Right ventricle myocardium inferior (tissue), 1 donor: ENCODE results near the gene CDR2. TPM values are rescaled to one million over a fixed set of nuclear protein-coding genes. Genes with fewer than 3 reads are reported as not detected.
"Not testable (repeated sequence)": the region's sequence is repeated elsewhere in the genome, so short reads cannot be mapped to it uniquely, and the experiment has no call there.

Source experiments
- ATAC-seq: fragments of 200-7000 bp; cut with Tn5 transposase; one replicate; pipeline ENCODE4 v1.9.1; 2020; ENCODE audit warnings: mild to moderate bottlenecking, moderate library complexity
- DNase-seq: peaks from one replicate; pipeline ENCODE4 v3.0.0; 2021; ENCODE audit errors: missing footprints
- intact Hi-C: fragments of 100-400 bp; cut with DNase I; formaldehyde crosslinking; loops from one replicate; pipeline ENCODE4 v1.11.0; 2022
- long read RNA-seq: library from polyadenylated mRNA; unstranded; transcript quantifications from one replicate; pipeline ENCODE4 v2.0.0, GENCODE V29; 2021
- total RNA-seq: library from RNA; stranded (reverse); fragmentation: NEBNext Ultra II Directional; extraction: Animal tissue kit (Norgen Biotek cat#: 25700); gene quantifications from one replicate; pipeline ENCODE4 v1.2.1, GENCODE V29; 2021
- donor health status: DM: no; HTN: yes; CAD: no; lungs with severe emphysema.

The CDR2 gene
- total RNA-seq = 6.7 TPM
- long read RNA-seq, partial matches to known transcripts = 0 of 3 reads
- long read RNA-seq, other reads (novel, unspliced or antisense) = 1 of 3 reads

GRCh38 chr16:22374311-22375116, at the start of gene CDR2:
TSS of gene CDR2 (minus strand) at chr16:22374619. CDS start at chr16:22374309, 310 bp downstream.
- peak; percentile 98 for ATAC-seq
- peak; percentile 98 for DNase-seq
- intact Hi-C loops = loop anchor here (1.0 kb wide), 1 partner anchor 179 kb away; no protein-coding TSS in a partner anchor

GRCh38 chr16:22423716-22424115, 49.3 kb upstream of the CDR2 start:
- intact Hi-C loops = loop anchor here (10.0 kb wide), 1 partner anchor 79 kb away; no protein-coding TSS in a partner anchor
- DNase-seq = no peak
- no peak for ATAC-seq

GRCh38 chr16:22421136-22421535, 46.7 kb upstream of the CDR2 start:
- ATAC-seq (no peak), DNase-seq (no peak)
- intact Hi-C loops = loop anchor here (10.0 kb wide), 1 partner anchor 76 kb away; no protein-coding TSS in a partner anchor

GRCh38 chr16:22420606-22421135, 46.3 kb upstream of the CDR2 start:
- DNase-seq (no peak), ATAC-seq (no peak)
- intact Hi-C loops = loop anchor here (10.0 kb wide), 1 partner anchor 76 kb away; no protein-coding TSS in a partner anchor

- no peak for DNase-seq
- no peak for ATAC-seq
- intact Hi-C loops = loop anchor here (10.0 kb wide), 1 partner anchor 75 kb away; no protein-coding TSS in a partner anchor
These were observed 45.5 kb upstream of the CDR2 start for GRCh38 chr16:22419908-22420307.

- DNase-seq (no peak), ATAC-seq (no peak)
- intact Hi-C loops = no loop called here
These were observed 44.4 kb upstream of the CDR2 start for GRCh38 chr16:22418826-22419225.

GRCh38 chr16:22417798-22418197, 43.4 kb upstream of the CDR2 start:
- DNase-seq, intact Hi-C loops, ATAC-seq: not testable (repeated sequence)

GRCh38 chr16:22417019-22417418, 42.6 kb upstream of the CDR2 start:
- ATAC-seq (no peak), DNase-seq (no peak)
- intact Hi-C loops = no loop called here

- no peak for DNase-seq
- intact Hi-C loops = no loop called here
These were observed 39.4 kb upstream of the CDR2 start for GRCh38 chr16:22413819-22414218.

GRCh38 chr16:22407486-22407885, 33.1 kb upstream of the CDR2 start:
- intact Hi-C loops = no loop called here
- ATAC-seq (no peak), DNase-seq (no peak)

More at GRCh38 chr16:22413819-22414218, 39.4 kb upstream of the CDR2 start:
- ATAC-seq = no peak

- no peak for ATAC-seq
- intact Hi-C loops = no loop called here
- DNase-seq = no peak
These were observed 27.8 kb upstream of the CDR2 start for GRCh38 chr16:22402191-22402590.

- intact Hi-C loops = no loop called here
- ATAC-seq = no peak
- no peak for DNase-seq
These were observed 26.5 kb upstream of the CDR2 start for GRCh38 chr16:22400900-22401299.

GRCh38 chr16:22397931-22398330, 23.5 kb upstream of the CDR2 start:
- intact Hi-C loops = no loop called here
- no peak for ATAC-seq
- no peak for DNase-seq

GRCh38 chr16:22397464-22397863, 23.0 kb upstream of the CDR2 start:
- intact Hi-C loops = no loop called here
- DNase-seq (no peak), ATAC-seq (no peak)

- ATAC-seq (no peak), DNase-seq (no peak)
- intact Hi-C loops = no loop called here
These were observed 21.5 kb upstream of the CDR2 start for GRCh38 chr16:22395960-22396359.

GRCh38 chr16:22394121-22394520, 19.7 kb upstream of the CDR2 start:
- DNase-seq = no peak
- intact Hi-C loops = no loop called here
- no peak for ATAC-seq

GRCh38 chr16:22388101-22388644, 13.8 kb upstream of the CDR2 start:
- DNase-seq (no peak), ATAC-seq (no peak)
- intact Hi-C loops = no loop called here

- DNase-seq = no peak
- no peak for ATAC-seq
- intact Hi-C loops = no loop called here
These were observed 12.6 kb upstream of the CDR2 start for GRCh38 chr16:22386976-22387375.

GRCh38 chr16:22385196-22385595, 10.8 kb upstream of the CDR2 start:
- intact Hi-C loops = no loop called here
- ATAC-seq (no peak), DNase-seq (no peak)

GRCh38 chr16:22383827-22384226, 9.4 kb upstream of the CDR2 start:
- intact Hi-C loops = no loop called here
- ATAC-seq = no peak
- no peak for DNase-seq
